Gastroesophageal sphincter (tissue), 4 donors: ENCODE results near the gene VPS33A. TPM values are rescaled to one million over a fixed set of nuclear protein-coding genes. Genes with fewer than 3 reads are reported as not detected.

ENCODE experiments used
- ATAC-seq: fragments of 150-250 bp; one replicate; pipeline ENCODE4 v1.9.1; 2016; ENCODE audit warnings: mild to moderate bottlenecking, moderate library complexity
- H3K27ac ChIP-seq, 4 donors: fragments of 200-600 bp; sonication (generic) in 3 of 4; 1 replicate in 3 of 4; 2 replicates in 1 of 4; pipeline ENCODE4 v1.5.1; 2016 to 2019
- H3K27me3 ChIP-seq: fragments of 200-600 bp; sonication (generic); one replicate; pipeline ENCODE4 v1.5.1; 2019
- H3K36me3 ChIP-seq, 2 donors: fragments of 200-600 bp; sonication (generic); one replicate each; pipeline ENCODE4 v1.5.1; 2019; ENCODE audit warnings: control low read depth in 1 of 2
- H3K4me1 ChIP-seq, 3 donors: fragments of 200-600 bp; sonication (generic); 1 replicate in 2 of 3; 2 replicates in 1 of 3; pipeline ENCODE4 v1.5.1; 2016 to 2019; ENCODE audit warnings: control low read depth in 2 of 3
- H3K4me3 ChIP-seq, 2 donors: fragments of 200-600 bp; sonication (generic); one replicate each; pipeline ENCODE4 v1.5.1; 2019; ENCODE audit warnings: mild to moderate bottlenecking in 1 of 2, moderate library complexity in 1 of 2
- H3K9me3 ChIP-seq, 3 donors: fragments of 200-600 bp; sonication (generic); one replicate each; pipeline ENCODE4 v1.5.1; 2017 to 2019; ENCODE audit warnings: control low read depth in 2 of 3
- EP300 ChIP-seq: sonication (generic); formaldehyde crosslinking; IDR thresholded peaks from one replicate; pipeline ENCODE4 v1.6.1; 2017; ENCODE audit warnings: antibody characterized with exemption, mild to moderate bottlenecking
- POLR2A ChIP-seq, 2 donors: fragments of 450-650 bp; IDR thresholded peaks; one replicate each; pipeline ENCODE4 v1.6.1; 2017; ENCODE audit warnings: antibody characterized with exemption in 2 of 2, mild to moderate bottlenecking in 2 of 2, moderate library complexity in 1 of 2
- POLR2AphosphoS5 ChIP-seq: sonication (generic); formaldehyde crosslinking; IDR thresholded peaks from one replicate; pipeline ENCODE4 v1.6.1; 2017; ENCODE audit warnings: antibody characterized with exemption
- WGBS, 2 donors: methylation state at CpG; one replicate each; pipeline ENCODE4 v1.1.5; 2018; ENCODE audit warnings: low coverage in 1 of 2; 5-methylcytosine and 5-hydroxymethylcytosine counted together
- total RNA-seq, 4 donors: library from RNA; depleted of rRNA; stranded (reverse); fragments of >200 nt; gene quantifications; one replicate each; pipeline ENCODE4 v1.1.0, GENCODE V29; 2016
- TF ChIP-seq, protein P1 (sequence below), 4 experiments: fragments of 200-600 bp in 2 of 4; fragments of 450-650 bp in 2 of 4; sonication (generic) in 1 of 4; IDR thresholded peaks; one replicate each; pipeline ENCODE4 v1.5.1; 2017 to 2019; ENCODE audit warnings: antibody characterized with exemption in 4 of 4, mild to moderate bottlenecking in 2 of 4, moderate library complexity in 2 of 4

The VPS33A gene
- total RNA-seq, 4 donors from 2014 or later = 13.0 to 15.1 (median 13.6) TPM

DNA sequence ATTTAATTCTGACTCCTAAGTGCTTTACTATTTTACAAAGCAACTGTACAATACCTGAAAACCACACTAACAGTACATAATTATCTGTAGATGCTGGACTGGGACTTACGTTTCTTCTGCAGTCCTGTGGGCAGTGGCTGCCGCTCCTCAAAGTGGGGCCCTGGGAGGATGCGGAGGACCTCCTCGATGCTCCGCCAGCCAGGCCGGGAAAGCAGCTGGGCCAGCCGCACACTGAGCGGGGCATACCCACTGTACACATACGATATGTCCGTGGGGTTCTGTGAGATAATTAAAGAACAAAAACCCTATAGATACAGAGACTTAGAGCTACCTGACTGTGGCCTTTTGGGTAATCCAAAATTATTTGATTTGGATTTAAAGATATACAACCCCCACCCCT is 33.6 kb downstream of the VPS33A start:
- TF ChIP-seq, protein P1, sequence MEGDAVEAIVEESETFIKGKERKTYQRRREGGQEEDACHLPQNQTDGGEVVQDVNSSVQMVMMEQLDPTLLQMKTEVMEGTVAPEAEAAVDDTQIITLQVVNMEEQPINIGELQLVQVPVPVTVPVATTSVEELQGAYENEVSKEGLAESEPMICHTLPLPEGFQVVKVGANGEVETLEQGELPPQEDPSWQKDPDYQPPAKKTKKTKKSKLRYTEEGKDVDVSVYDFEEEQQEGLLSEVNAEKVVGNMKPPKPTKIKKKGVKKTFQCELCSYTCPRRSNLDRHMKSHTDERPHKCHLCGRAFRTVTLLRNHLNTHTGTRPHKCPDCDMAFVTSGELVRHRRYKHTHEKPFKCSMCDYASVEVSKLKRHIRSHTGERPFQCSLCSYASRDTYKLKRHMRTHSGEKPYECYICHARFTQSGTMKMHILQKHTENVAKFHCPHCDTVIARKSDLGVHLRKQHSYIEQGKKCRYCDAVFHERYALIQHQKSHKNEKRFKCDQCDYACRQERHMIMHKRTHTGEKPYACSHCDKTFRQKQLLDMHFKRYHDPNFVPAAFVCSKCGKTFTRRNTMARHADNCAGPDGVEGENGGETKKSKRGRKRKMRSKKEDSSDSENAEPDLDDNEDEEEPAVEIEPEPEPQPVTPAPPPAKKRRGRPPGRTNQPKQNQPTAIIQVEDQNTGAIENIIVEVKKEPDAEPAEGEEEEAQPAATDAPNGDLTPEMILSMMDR (IDR thresholded peaks at IDR 0.05) = no peak
- TF ChIP-seq EP300 (no peak), POLR2AphosphoS5 (no peak), POLR2A (IDR thresholded peaks at IDR 0.05) (no peak)
- H3K36me3 ChIP-seq = peaks cover 0 to 93% of the 10 kb centered on the region in 2 donors
- no peak for ATAC-seq
- WGBS, 2 donors = 78 to 84% methylated on average over 3 of the region's 10 CpGs
- no peak overlapping the region for H3K4me3 ChIP-seq
- H3K9me3 ChIP-seq = no peaks in the 10 kb centered on the region
- no peaks in the 10 kb centered on the region for H3K4me1 ChIP-seq
- no peaks in the 10 kb centered on the region for H3K27me3 ChIP-seq
- H3K27ac ChIP-seq = no peak overlapping the region

DNA sequence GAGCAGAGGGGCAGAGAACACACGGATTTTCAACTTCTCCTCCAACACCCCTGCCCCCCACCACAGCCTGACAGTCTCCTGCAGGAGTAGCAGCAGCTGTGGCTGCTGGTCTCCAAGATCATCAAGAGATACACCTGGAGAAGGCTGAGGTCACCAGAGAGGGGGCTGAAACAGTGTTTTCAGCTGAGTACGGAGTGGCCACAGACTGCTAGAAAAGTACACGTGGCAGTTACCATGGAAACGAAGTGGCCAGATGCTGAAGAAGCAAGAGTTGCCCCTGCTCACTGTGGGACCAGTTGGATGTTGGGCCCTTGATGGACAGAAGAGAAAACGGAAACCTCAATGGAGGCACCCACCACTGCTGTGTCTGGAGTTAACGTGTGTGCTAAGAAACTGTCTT is 35.5 kb downstream of the VPS33A start:
- H3K9me3 ChIP-seq = no peaks in the 10 kb centered on the region
- H3K27ac ChIP-seq = no peak overlapping the region
- peaks cover 0 to 74% of the 10 kb centered on the region in 2 donors for H3K36me3 ChIP-seq
- no peak overlapping the region for H3K4me3 ChIP-seq
- TF ChIP-seq EP300 (no peak), POLR2AphosphoS5 (no peak), POLR2A (IDR thresholded peaks at IDR 0.05) (no peak)
- TF ChIP-seq, protein P1 (IDR thresholded peaks at IDR 0.05) = no peak
- ATAC-seq = no peak
- no peaks in the 10 kb centered on the region for H3K27me3 ChIP-seq
- peaks cover 0 to 11% (median 5%) of the 10 kb centered on the region in 3 donors for H3K4me1 ChIP-seq
- WGBS, 2 donors = 77 to 100% methylated on average over 1 to 5 of the region's 6 CpGs

DNA sequence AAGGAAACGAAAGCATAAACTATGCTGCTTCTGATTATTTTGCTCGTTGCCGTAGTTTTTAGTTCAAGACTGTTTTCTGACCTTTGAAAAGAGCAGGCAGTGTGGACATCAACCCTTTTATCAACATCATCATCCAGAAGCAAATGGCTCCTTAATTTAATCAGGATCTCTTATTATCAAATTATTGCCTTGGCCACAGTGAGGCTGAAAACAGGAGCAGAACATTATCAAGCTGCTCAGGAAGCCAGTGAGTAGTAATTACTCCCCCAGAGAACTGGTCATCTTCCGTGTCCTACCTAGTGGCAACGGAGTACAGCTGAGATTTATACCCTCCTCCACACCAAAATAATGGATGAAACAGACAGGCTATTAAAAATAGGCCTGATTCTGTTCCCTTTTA is 38.2 kb downstream of the VPS33A start:
- no peak for ATAC-seq
- H3K27ac ChIP-seq = no peak overlapping the region
- no peaks in the 10 kb centered on the region for H3K27me3 ChIP-seq
- WGBS, 2 donors = 82 to 90% methylated on average over 5 of the region's 5 CpGs
- H3K4me3 ChIP-seq = no peak overlapping the region
- H3K4me1 ChIP-seq = peaks cover 2 to 34% (median 13%) of the 10 kb centered on the region in 3 donors
- TF ChIP-seq POLR2A (IDR thresholded peaks at IDR 0.05) = no peak
- no peak for TF ChIP-seq EP300
- no peak for TF ChIP-seq POLR2AphosphoS5
- TF ChIP-seq, protein P1 (IDR thresholded peaks at IDR 0.05) = no peak
- H3K36me3 ChIP-seq = peaks cover 0 to 59% of the 10 kb centered on the region in 2 donors
- H3K9me3 ChIP-seq = no peaks in the 10 kb centered on the region

DNA sequence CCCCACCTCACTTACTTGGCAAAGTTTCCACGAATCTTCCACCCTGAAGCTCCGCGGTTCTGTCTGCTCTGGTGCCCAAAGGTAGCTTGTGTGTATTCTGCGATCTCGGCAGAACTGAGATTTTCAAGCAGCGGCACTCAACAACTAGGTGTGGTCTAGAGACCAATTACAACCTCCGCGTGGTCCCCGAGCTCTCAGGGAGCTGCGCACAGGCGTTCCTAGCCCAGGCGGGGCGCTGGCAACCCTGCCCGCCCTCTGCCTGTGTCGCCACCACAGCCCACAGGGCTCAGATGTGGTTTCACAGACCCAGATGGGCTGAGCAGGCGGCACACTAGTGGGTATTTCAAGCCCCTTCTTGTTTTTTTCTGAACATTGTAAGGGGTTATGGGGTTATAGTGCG is 39.0 kb downstream of the VPS33A start:
- WGBS, 2 donors = 94% methylated on average over 5 of the region's 17 CpGs; no CpG with 5 or more reads in 1 of the 2 donors
- Histone ChIP-seq H3K27ac (no peak overlapping the region), H3K4me1 (peaks cover 2 to 38% (median 13%) of the 10 kb centered on the region in 3 donors), H3K27me3 (no peaks in the 10 kb centered on the region), H3K4me3 (no peak overlapping the region), H3K9me3 (no peaks in the 10 kb centered on the region), H3K36me3 (peaks cover 0 to 59% of the 10 kb centered on the region in 2 donors)
- no peak for ATAC-seq
- TF ChIP-seq, protein P1 (IDR thresholded peaks at IDR 0.05) = no peak
- TF ChIP-seq EP300 (no peak), POLR2A (IDR thresholded peaks at IDR 0.05) (no peak), POLR2AphosphoS5 (no peak)

DNA sequence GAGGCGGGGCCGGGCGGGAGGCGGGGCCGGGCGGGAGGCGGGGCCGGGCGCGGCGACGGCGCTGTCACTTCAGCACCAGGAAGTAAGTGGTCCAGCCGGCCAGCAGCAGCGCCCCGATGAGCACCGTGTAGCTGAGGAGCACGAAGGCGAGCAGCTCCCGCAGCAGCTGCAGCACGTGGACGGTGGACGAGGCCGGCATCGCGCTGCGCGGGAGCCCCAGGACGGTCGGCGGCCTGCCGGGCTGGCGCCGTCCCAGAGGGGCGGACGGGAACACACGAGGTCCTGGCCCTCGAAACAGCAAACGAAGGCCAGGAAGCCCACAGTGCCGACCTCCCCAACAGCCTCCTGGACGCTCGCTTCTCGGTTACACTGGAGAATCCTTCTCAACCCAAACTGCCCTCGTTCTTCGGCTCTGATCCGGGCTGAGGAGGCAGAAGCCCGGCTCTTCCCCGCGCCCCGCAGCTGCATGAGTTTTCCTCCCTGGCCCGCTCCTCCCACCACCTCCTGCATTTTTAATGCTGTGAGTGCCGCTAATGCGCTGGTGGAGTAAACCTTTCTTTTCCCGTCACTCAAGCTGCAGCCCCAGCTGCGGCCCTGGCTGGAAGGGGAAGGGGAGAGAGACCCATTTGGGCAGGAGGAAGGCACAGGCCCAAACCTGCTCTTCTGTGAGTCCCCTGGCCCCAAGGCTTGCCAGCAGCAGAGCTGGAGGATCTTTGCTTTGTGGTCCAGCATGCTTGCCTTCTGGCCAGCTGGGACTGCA is 39.7 kb downstream of the VPS33A start:
- peaks cover 0 to 59% of the 10 kb centered on the region in 2 donors for H3K36me3 ChIP-seq
- H3K27ac ChIP-seq = peak overlapping the region in 3 of 4 donors; percentile 59 to 93 (median 77)
- TF ChIP-seq EP300 (no peak), POLR2A (IDR thresholded peaks at IDR 0.05) (no peak)
- TF ChIP-seq, protein P1 (IDR thresholded peaks at IDR 0.05) = peak in 1 of 4 experiments; percentile 6
- peaks cover 2 to 38% (median 13%) of the 10 kb centered on the region in 3 donors for H3K4me1 ChIP-seq
- no peaks in the 10 kb centered on the region for H3K27me3 ChIP-seq
- 8% methylated on average over 9 of the region's 55 CpGs; no CpG with 5 or more reads in 1 of the 2 donors for WGBS, 2 donors
- no peak for ATAC-seq
- H3K4me3 ChIP-seq = peak overlapping the region; percentile 8 to 95
- no peaks in the 10 kb centered on the region for H3K9me3 ChIP-seq
